ENCODE measurements around the gene PPFIA3.
"Not testable (repeated sequence)": the region's sequence is repeated elsewhere in the genome, so short reads cannot be mapped to it uniquely, and the experiment has no call there.

Gene PPFIA3

GRCh38 chr19:49173198-49173597 lies 53.9 kb downstream of the PPFIA3 start:
- in situ Hi-C loops (cut with MboI; ENCODE audit: low sequenced_read_pairs), result no loop called here

- in situ Hi-C loops (cut with MboI; ENCODE audit: low sequenced_read_pairs), result no loop called here
Measured at GRCh38 chr19:49180659-49181058, 61.3 kb downstream of the PPFIA3 start.

- in situ Hi-C loops (cut with MboI; ENCODE audit: low sequenced_read_pairs), result not testable (repeated sequence)
Measured at GRCh38 chr19:49182010-49182847, 62.9 kb downstream of the PPFIA3 start.

GRCh38 chr19:49182848-49183375 lies 63.6 kb downstream of the PPFIA3 start:
- in situ Hi-C loops (cut with MboI; ENCODE audit: low sequenced_read_pairs), result no loop called here

GRCh38 chr19:49186108-49186507 lies 66.8 kb downstream of the PPFIA3 start:
- in situ Hi-C loops (cut with MboI; ENCODE audit: low sequenced_read_pairs), result no loop called here

- in situ Hi-C loops (cut with MboI; ENCODE audit: low sequenced_read_pairs), result no loop called here
Measured at GRCh38 chr19:49188626-49189200, 69.4 kb downstream of the PPFIA3 start.

GRCh38 chr19:49189259-49189658 lies 69.9 kb downstream of the PPFIA3 start:
- in situ Hi-C loops (cut with MboI; ENCODE audit: low sequenced_read_pairs), result no loop called here

- in situ Hi-C loops (cut with MboI; ENCODE audit: low sequenced_read_pairs), result no loop called here
Measured at GRCh38 chr19:49190781-49191180, 71.4 kb downstream of the PPFIA3 start.

- in situ Hi-C loops (cut with MboI; ENCODE audit: low sequenced_read_pairs), result no loop called here
Measured at GRCh38 chr19:49193822-49194394, 74.6 kb downstream of the PPFIA3 start.

GRCh38 chr19:49194408-49194807 lies 75.1 kb downstream of the PPFIA3 start:
- in situ Hi-C loops (cut with MboI; ENCODE audit: low sequenced_read_pairs), result no loop called here

- in situ Hi-C loops (cut with MboI; ENCODE audit: low sequenced_read_pairs), result no loop called here
Measured at GRCh38 chr19:49196527-49197240, 77.3 kb downstream of the PPFIA3 start.

GRCh38 chr19:49200238-49200862 lies 81.0 kb downstream of the PPFIA3 start:
- in situ Hi-C loops (cut with MboI; ENCODE audit: low sequenced_read_pairs), result no loop called here
